Hepatocyte (in vitro differentiated cells): ENCODE measurements around the gene BCAP29. TPM values are rescaled to one million over a fixed set of nuclear protein-coding genes. Genes with fewer than 3 reads are reported as not detected.
A peak's percentile ranks its signal among the peaks of the same experiment; 100 is the strongest.

Experiments used
- DNase-seq: peaks from one replicate; pipeline ENCODE4 v3.0.0-alpha.2; 2016; ENCODE audit warnings: low spot score
- H2AFZ ChIP-seq: fragments of 200-600 bp; sonication (generic); 2 replicates; pipeline ENCODE4 v1.6.0; 2016; ENCODE audit warnings: antibody characterized with exemption, mild to moderate bottlenecking
- H3K27ac ChIP-seq: fragments of 200-600 bp; sonication (generic); 2 replicates; pipeline ENCODE4 v1.5.1; 2016; ENCODE audit warnings: mild to moderate bottlenecking
- H3K27me3 ChIP-seq: fragments of 200-600 bp; sonication (generic); 2 replicates; pipeline ENCODE4 v1.6.1; 2016
- H3K36me3 ChIP-seq: fragments of 200-600 bp; sonication (generic); replicated peaks from 2 replicates; pipeline ENCODE4 v1.5.1; 2016; ENCODE audit warnings: low read depth; ENCODE audit not compliant: insufficient read depth
- H3K4me1 ChIP-seq: fragments of 200-600 bp; sonication (generic); 2 replicates; pipeline ENCODE4 v1.5.1; 2016; ENCODE audit warnings: mild to moderate bottlenecking, moderate library complexity; ENCODE audit not compliant: insufficient read depth
- H3K4me2 ChIP-seq: fragments of 200-600 bp; sonication (generic); 2 replicates; pipeline ENCODE4 v1.6.0; 2016
- H3K4me3 ChIP-seq: fragments of 200-600 bp; sonication (generic); 2 replicates; pipeline ENCODE4 v1.5.1; 2016; ENCODE audit warnings: mild to moderate bottlenecking
- H3K79me2 ChIP-seq: fragments of 200-600 bp; sonication (generic); 2 replicates; pipeline ENCODE4 v1.6.0; 2017; ENCODE audit warnings: mild to moderate bottlenecking
- H3K9me2 ChIP-seq: fragments of 200-600 bp; sonication (generic); replicated peaks from 2 replicates; pipeline ENCODE4 v1.6.0; 2017; ENCODE audit warnings: mild to moderate bottlenecking; ENCODE audit not compliant: insufficient read depth
- H3K9me3 ChIP-seq: fragments of 200-600 bp; sonication (generic); 2 replicates; pipeline ENCODE4 v1.5.1; 2016; ENCODE audit warnings: low read depth, mild to moderate bottlenecking
- H4K20me1 ChIP-seq: fragments of 200-600 bp; sonication (generic); 2 replicates; pipeline ENCODE4 v1.6.0; 2016; ENCODE audit warnings: mild to moderate bottlenecking; ENCODE audit not compliant: insufficient read depth, poor library complexity, severe bottlenecking
- CTCF ChIP-seq: fragments of 200-600 bp; sonication (generic); IDR thresholded peaks from 2 replicates; pipeline ENCODE4 v1.5.1; 2016; ENCODE audit warnings: antibody characterized with exemption, mild to moderate bottlenecking; ENCODE audit not compliant: poor library complexity
- EZH2 ChIP-seq: fragments of 200-600 bp; sonication (generic); IDR thresholded peaks from 2 replicates; pipeline ENCODE4 v1.6.1; 2016; ENCODE audit warnings: antibody characterized with exemption, mild to moderate bottlenecking, borderline replicate concordance
- EZH2phosphoT487 ChIP-seq: fragments of 200-600 bp; sonication (generic); IDR thresholded peaks from one replicate; pipeline ENCODE4 v1.6.1; 2018; ENCODE audit warnings: antibody characterized with exemption, mild to moderate bottlenecking, low read depth, moderate library complexity; ENCODE audit not compliant: unreplicated experiment, severe bottlenecking
- WGBS: methylation state at CpG from one replicate; pipeline ENCODE4 v1.1.6; 2016; ENCODE audit warnings: low lambda C conversion rate; ENCODE audit errors: missing lambda C conversion rate; 5-methylcytosine and 5-hydroxymethylcytosine counted together
- polyA plus RNA-seq: library from polyadenylated mRNA; unstranded; fragments of >200 nt; fragmentation: Nextera tagmentation; extraction: Ambion mirVana; gene quantifications from 2 replicates; pipeline ENCODE4 v1.2.1, GENCODE V29; 2016
- total RNA-seq: library from RNA; depleted of rRNA; stranded (reverse); fragments of >200 nt; gene quantifications from 2 replicates; pipeline ENCODE4 v1.2.3, GENCODE V29; 2014

The BCAP29 gene
- total and polyA plus RNA-seq, 2 experiments from 2014 or later: 35.1 to 76.6 TPM

- DNase-seq: no peak
- Histone ChIP-seq H3K9me2 (no peaks in the 10 kb centered on the region), H3K4me1 (no peaks in the 10 kb centered on the region), H3K36me3 (no peaks in the 10 kb centered on the region), H3K4me2 (no peak overlapping the region), H3K27ac (no peak overlapping the region), H3K9me3 (no peaks in the 10 kb centered on the region), H3K79me2 (no peaks in the 10 kb centered on the region), H3K27me3 (no peaks in the 10 kb centered on the region), H2AFZ (no peak overlapping the region), H4K20me1 (no peaks in the 10 kb centered on the region), H3K4me3 (no peak overlapping the region)
- no peak for TF ChIP-seq EZH2phosphoT487
- 95% methylated on average over 5 of the region's 5 CpGs for WGBS
Measured at GRCh38 chr7:107652642-107653041, 72.6 kb downstream of the BCAP29 start.

- Histone ChIP-seq H4K20me1 (no peaks in the 10 kb centered on the region), H3K9me3 (no peaks in the 10 kb centered on the region), H3K79me2 (no peaks in the 10 kb centered on the region), H3K4me3 (no peak overlapping the region), H2AFZ (no peak overlapping the region), H3K36me3 (no peaks in the 10 kb centered on the region), H3K4me2 (no peak overlapping the region), H3K9me2 (no peaks in the 10 kb centered on the region), H3K27ac (no peak overlapping the region), H3K27me3 (peaks cover 56% of the 10 kb centered on the region), H3K4me1 (no peaks in the 10 kb centered on the region)
- TF ChIP-seq CTCF (no peak), EZH2 (no peak), EZH2phosphoT487 (no peak)
- DNase-seq: no peak
Measured at GRCh38 chr7:107658467-107658866, 78.4 kb downstream of the BCAP29 start.

- no peak overlapping the region for H2AFZ ChIP-seq
- DNase-seq: no peak
- no peaks in the 10 kb centered on the region for H3K79me2 ChIP-seq
- no peak overlapping the region for H3K27ac ChIP-seq
- TF ChIP-seq EZH2phosphoT487: no peak
- TF ChIP-seq EZH2: no peak
- TF ChIP-seq CTCF: no peak
- no peaks in the 10 kb centered on the region for H3K36me3 ChIP-seq
- peaks cover 66% of the 10 kb centered on the region for H3K27me3 ChIP-seq
- H3K4me2 ChIP-seq: no peak overlapping the region
- no peaks in the 10 kb centered on the region for H4K20me1 ChIP-seq
- no peaks in the 10 kb centered on the region for H3K4me1 ChIP-seq
- WGBS: 57% methylated on average over 4 of the region's 4 CpGs
- H3K9me2 ChIP-seq: no peaks in the 10 kb centered on the region
- H3K9me3 ChIP-seq: no peaks in the 10 kb centered on the region
- no peak overlapping the region for H3K4me3 ChIP-seq
Measured at GRCh38 chr7:107659666-107660065, 79.6 kb downstream of the BCAP29 start.

GRCh38 chr7:107660381-107661080, 80.5 kb downstream of the BCAP29 start, which contains the start of gene SLC26A4:
TSS of gene SLC26A4 (plus strand) at chr7:107660828. CDS start at chr7:107661642, 814 bp downstream.
- peak within 1 kb of the TSS; percentile 99 for H3K4me2 ChIP-seq
- peaks cover 73% of the 10 kb centered on the region for H3K27me3 ChIP-seq
- TF ChIP-seq EZH2phosphoT487 (peak; percentile 30), CTCF (no peak), EZH2 (no peak)
- no peaks in the 10 kb centered on the region for H3K9me2 ChIP-seq
- peak; percentile 8 for DNase-seq
- H4K20me1 ChIP-seq: no peaks in the 10 kb centered on the region
- H3K4me1 ChIP-seq: no peaks in the 10 kb centered on the region
- peak within 1 kb of the TSS; percentile 83 for H2AFZ ChIP-seq
- H3K27ac ChIP-seq: no peak within 1 kb of the TSS
- no peaks in the 10 kb centered on the region for H3K9me3 ChIP-seq
- H3K79me2 ChIP-seq: no peaks in the 10 kb centered on the region
- H3K36me3 ChIP-seq: no peaks in the 10 kb centered on the region
- H3K4me3 ChIP-seq: peak within 1 kb of the TSS; percentile 59
- WGBS: 3% methylated on average over 37 of the region's 37 CpGs
